Stimulated activated CD8-positive, alpha-beta memory T cell treated with anti-CD3 and anti-CD28 coated beads, Interleukin-12 subunit alpha, Interleukin-12 subunit beta, amount 100 ng/mL, for 4 hours (primary cell): ENCODE measurements around the gene COX6B1.
"Not testable (repeated sequence)": the region's sequence is repeated elsewhere in the genome, so short reads cannot be mapped to it uniquely, and the experiment has no call there.

Experiments
- DNase-seq: peaks from one replicate; pipeline ENCODE4 v3.0.0-alpha.2; 2020; ENCODE audit warnings: low read depth

COX6B1 gene, protein sequence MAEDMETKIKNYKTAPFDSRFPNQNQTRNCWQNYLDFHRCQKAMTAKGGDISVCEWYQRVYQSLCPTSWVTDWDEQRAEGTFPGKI

DNA sequence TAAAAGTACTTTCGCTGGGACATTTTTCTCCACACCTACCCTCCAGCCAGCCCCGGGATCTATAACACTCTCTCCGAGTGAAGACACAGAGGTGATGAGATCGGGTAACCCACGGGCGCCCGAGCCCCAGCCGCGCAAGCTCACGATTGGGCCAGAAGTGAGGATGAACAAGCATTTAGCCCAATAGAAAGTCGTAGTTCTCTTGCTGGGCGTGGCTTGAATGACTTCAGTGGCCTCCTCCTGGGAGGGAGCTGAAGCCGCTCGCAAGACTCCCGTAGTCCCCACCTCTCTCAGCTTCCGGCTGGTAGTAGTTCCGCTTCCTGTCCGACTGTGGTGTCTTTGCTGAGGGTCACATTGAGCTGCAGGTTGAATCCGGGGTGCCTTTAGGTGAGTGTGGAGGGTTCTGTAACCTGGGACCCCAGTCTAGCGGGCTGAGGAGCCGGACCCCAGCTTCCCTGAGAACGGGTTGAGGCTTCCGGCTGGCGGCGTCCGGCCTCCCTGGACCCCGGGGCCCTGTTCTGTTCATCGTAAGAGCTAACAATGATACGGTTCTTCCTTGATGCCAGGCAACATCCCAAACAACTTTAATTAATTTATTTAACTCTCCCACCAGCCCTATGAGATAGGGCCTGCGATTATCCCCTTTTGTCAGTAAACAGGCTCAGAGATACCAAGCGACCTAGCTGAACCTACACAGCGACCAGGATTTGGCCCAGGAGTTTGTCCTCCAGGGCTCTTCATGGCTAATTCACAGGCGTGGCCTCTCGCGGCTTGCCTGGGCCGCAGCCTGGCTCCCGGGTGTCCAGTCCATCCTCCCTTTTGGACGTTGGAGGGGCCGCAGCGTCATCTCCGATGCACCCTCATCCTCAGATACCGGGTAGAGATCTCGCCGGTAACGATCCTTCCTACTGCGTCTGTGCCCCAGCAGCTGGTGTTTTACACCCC is at the start of gene COX6B1:
COX6B1 (plus strand) TSS at position 307 of the 945 bp plus-strand sequence. CDS start 2,921 bp downstream, outside the sequence.
- peak; percentile 77 for DNase-seq

DNA sequence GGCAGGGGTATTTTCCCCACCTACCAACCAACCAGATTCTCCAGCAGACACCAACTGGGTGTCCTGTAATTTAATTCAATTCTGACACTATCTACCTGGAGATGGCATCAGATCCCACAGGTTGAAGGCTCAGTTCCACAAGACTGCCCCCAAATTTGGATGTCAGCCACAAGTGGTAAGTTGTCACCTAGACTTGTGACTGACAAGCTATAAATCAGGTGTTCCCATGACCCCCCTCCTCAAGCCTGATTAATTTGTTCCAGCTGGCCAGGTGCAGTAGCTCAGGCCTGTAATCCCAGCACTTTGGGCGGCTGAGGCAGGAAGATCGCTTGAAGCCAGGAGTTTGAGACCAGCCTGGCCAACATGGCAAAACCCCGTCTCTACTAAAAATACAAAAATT is 46.2 kb upstream of the COX6B1 start:
- DNase-seq = no peak

DNA sequence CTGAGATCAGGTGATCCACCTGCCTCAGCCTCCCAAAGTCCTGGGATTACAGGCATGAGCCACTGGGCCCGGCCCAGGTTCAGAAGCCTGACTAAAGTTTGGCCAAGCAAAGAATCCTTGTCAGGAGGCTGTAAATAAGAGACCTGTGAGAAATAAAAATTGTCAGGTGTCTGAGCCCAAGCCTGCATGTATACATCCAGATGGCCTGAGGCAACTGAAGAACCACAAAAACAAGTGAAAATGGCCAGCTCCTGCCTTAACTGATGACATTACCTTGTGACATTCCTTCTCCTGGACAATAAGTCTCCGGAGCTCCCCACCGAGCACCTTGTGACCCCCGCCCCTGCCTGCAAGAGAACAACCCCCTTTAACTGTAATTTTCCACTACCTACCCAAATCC is 43.7 kb upstream of the COX6B1 start:
- not testable (repeated sequence) for DNase-seq

DNA sequence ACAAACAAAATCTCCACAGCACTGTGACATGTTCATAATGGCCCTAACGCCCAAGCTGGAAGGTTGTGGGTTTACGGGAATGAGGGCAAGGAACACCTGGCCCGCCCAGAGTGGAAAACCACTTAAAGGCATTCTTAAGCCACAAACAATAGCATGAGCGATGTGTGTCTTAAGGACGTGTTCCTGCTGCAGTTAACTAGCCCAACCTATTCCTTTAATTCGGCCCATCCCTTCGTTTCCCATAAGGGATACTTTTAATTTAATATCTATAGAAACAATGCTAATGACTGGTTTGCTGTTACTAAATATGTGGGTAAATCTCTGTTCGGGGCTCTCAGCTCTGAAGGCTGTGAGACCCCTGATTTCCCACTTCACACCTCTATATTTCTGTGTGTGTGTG is 41.0 kb upstream of the COX6B1 start:
- not testable (repeated sequence) for DNase-seq

DNA sequence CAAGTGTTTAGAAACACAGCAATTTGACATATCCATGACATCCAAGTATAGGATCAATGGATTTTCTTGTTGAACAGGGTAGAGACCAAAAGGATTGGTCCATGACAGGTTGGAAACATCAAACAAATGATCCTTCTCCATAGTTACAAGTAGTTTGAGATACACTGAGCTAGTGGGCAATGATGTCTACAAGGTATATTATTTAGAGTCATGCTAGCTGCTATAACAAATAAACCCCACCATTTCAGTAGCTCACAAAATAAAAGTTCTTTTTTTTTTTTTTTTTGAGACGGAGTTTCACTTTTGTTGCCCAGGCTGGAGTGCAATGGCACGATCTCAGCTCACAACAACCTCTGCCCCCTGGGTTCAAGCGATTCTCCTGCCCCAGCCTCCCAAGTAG is 40.5 kb upstream of the COX6B1 start:
- DNase-seq = no peak

DNA sequence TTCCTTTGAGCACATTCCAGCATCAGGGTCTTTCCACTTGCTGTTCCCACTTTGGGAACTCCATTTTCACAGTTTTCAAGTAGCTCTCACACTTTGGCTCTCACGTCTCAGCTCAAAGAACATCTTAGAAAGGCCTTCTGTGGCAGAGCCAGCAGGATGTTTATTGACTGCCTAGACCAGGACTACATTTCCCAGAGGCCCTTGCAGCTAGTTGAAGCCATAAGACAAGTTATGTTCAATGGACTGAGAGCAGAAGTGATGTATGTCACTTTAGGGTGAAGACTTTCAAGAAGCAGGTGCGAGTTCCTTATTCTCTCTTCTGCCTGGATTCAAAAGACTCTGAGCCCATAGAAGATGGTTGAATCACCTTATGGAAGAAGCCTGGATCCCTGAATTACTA is 39.9 kb upstream of the COX6B1 start:
- DNase-seq = no peak

DNA sequence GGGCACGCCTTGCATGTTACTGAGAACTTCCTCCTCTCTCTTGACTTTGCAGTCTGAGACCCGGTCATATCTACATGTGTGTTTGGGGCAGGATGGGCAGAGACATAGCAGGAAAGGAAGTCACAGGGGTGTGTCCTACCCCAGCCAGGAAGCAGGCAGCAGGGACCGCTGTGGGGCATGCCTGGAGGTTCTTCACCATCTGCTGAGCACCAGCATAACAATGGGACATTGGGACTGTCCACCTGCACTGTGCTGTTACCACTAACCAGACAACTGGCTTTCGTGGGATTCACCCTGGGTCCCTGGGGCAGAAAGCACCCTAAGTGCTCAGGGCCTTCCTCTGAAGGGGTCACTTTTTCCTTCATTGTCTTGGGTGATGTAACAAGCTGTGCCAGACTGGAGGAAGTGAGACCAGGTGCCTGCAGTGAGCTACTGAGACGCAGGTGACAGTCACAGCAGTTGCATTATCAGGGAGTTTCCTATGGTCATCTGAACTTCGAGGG is 38.2 kb upstream of the COX6B1 start:
- no peak for DNase-seq

DNA sequence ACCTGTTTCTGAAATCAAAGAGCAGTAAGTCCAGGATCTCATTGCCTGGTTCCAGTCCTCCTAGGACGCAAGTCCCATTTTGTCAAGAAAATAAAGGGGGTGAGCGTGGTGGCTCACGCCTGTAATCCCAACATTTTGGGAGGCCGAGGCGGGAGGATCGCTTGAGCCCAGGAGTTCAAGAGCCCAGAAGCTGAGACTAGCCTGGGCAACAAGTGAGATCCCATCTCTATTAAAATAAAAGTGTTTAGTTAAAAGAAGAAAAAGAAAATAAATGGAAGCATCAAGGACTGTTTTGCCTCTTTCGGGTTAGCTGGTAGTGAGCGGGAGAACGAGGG is 35.9 kb upstream of the COX6B1 start:
- DNase-seq = no peak

DNA sequence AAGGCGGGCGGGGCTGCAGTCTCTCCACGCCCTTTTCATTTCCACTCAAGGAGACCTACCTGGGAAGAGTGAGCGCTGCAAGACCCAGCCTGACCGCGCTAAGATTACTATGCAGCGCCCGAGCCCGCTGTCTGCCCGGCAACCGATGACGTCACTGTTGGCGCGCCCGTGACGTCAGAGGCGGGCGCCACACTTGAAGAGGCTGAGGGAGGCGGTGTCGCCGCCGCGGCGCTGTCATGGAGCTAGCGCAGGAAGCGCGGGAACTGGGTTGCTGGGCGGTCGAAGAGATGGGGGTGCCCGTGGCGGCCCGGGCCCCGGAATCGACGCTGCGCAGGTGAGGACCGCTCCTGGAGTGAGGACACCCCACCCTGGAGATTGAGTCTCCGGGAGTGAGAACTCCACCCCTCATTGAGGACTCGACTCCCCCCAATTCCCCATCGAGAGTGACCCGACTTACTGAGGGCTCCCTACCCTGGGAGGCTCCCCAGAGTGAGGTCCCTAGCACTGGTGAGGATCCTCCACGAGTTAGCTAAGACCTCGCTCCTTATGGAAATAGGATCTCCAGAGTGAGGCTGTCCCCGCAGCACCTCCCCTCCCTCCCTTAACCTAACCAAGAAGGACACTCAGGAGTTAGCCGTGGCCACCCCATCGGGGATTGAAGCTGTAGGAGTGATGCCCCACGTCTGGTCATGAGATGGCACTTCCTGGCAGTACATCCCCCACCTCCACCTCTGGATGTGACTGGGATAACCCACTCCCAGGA is 35.4 kb upstream of the COX6B1 start, which contains the start of gene HAUS5:
HAUS5 (plus strand) TSS at position 177 of the 763 bp plus-strand sequence; CDS start at position 237, 60 bp downstream.
- DNase-seq = peak; percentile 93

DNA sequence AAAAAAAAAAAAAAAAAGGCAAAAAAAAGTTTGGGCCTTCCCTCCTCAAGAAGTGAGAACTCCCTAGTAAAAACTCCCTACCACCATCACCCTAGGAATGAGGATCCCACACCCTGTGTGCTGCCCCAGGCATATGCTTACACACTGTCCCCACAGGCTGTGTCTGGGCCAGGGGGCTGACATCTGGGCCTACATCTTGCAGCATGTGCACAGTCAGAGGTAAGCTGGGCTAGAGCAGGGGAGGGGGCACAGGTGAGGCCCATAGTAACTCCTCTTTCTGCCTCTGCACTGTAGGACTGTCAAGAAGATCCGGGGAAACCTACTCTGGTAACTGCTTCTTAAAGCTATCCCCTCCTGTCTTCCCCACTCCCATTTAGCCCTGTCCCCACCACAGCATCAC is 34.5 kb upstream of the COX6B1 start:
- no peak for DNase-seq

DNA sequence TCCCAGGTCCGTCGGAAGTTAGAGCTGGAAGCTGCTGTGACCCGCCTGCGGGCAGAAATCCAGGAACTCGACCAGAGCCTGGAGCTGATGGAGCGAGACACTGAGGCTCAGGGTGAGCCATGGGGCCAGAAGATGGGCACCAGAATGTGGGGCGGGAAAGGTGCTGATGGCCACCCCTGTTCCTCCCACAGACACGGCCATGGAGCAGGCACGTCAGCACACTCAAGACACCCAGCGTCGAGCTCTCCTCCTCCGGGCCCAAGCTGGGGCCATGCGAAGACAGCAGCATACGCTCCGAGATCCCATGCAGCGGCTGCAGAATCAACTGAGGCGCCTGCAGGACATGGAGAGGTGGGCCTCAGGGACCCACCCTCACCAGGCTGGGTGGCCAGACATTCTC is 33.1 kb upstream of the COX6B1 start:
- DNase-seq = no peak

DNA sequence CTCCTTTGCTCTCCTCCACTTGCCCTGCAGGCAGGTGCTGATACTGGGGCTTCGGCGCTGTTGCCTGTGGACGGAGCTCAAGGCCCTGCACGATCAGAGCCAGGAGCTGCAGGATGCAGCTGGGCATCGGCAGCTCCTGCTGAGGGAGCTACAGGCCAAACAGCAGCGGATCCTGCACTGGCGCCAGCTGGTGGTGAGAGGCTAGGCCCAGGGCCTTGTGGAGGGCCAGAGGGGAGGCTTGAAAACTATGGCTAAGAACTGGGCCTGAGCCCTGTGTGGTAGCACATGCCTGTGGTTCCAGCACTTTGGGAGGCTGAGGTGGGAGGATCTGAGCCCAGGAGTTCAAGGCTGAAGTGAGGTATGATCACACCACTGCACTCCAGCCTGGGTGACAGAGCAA is 29.3 kb upstream of the COX6B1 start:
- no peak for DNase-seq

DNA sequence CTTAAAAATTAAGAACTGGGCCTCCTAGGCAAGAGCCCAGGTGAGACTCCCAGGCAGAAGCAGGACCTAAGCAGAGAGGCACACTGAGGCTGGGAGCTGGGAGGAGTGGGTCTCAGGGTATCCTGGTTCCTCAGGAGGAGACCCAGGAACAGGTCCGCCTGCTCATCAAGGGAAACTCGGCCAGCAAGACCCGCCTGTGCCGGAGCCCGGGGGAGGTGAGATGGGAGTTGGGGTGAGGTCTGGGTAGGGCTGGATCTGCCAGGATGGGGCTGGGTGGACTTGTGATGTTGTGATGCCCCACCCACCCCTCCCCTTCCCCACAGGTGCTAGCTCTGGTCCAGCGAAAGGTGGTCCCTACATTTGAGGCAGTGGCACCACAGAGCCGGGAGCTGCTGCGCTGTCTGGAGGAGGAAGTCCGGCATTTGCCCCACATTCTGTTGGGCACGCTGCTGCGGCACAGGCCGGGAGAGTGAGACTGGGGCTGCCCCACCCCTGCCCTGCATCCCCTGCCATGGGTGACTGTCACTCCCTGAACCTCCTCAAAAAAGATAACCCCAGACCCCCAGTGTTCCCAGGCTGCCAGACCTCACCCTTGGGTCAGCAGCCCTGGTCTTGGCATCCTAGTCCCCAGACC is 28.7 kb upstream of the COX6B1 start:
- DNase-seq = no peak

DNA sequence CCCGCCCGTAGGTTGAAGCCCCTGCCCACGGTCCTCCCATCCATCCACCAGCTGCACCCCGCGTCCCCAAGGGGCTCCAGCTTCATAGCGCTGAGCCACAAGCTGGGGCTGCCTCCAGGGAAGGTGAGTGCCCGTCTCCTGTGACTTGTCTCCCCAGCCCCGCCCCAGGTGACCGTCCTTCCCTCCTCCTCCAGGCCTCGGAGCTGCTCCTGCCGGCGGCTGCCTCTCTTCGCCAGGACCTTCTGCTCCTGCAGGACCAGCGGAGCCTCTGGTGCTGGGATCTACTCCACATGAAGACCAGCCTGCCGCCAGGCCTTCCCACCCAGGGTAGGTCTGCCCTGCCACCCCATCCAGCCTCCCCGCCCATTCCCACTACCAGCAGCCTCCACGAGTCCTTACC is 28.1 kb upstream of the COX6B1 start:
- no peak for DNase-seq

DNA sequence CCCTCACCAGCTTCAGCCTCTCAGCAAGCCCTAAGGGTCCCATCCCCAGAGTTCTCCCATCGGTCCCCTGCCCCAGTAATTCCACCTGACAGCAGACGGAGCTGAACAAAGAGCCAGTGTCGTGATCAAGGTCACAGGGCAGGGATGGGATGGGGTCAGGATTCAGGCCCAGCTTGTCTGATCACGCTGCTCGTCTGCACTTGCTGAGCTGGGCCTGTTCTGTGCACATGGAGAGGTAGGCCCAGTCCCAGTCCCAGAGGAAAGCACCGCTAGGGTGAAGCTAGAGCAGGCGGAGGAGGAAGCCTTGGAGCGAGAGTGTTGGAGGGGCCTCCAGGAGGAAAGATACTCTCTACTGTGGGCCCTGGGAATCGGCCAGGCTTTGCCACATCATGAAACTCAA is 26.4 kb upstream of the COX6B1 start:
- DNase-seq = no peak

DNA sequence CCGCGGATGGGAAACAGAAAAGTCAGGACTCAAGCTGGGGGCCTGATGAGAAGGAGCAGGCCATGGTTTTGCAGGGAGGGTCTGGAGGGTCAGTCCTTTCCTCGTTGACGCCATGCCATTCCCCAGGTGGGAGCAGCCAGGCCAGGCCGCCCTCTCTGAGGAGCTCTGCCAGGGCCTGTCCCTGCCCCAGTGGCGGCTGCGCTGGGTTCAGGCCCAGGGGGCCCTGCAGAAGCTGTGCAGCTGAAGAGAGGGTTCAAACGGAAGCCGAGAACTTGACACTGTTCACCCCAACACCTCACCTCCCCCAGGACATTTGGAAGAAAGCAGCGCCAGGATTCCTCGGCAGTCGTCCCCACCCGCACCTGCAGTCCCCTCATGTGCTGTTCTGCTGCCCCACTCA is 25.4 kb upstream of the COX6B1 start:
- DNase-seq = no peak

DNA sequence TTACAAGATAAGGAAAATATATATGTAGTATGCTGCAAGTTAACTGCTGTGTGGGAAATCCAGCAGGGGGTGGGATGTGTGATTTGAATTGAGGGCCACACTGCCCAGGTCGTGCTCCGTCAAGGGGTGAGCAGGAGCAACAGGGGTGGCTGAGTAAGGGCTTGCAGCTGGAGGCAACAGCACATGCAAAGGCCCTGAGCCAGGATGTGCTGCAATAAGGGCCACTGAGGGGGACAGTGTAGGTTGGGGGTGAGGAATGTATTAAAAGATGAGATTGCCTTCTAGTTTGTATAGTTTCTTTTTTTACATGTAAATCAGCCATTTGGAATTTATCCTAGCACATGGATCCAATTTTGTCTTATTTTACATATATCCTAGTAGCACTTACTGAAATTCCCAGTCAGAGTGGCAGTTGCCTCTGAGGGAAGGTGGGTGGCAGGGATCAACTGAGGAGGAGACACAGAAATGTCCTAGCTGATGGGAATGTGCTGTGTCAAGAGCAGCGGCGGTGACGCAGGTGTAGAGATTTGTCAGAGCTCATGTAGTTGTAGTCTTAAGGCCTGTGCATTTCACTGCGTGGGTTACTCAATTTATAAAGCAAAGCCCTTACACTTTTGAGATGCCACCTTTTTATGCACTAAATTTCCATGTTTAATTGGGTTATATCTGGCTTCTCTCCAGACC is 24.7 kb upstream of the COX6B1 start:
- DNase-seq = no peak

DNA sequence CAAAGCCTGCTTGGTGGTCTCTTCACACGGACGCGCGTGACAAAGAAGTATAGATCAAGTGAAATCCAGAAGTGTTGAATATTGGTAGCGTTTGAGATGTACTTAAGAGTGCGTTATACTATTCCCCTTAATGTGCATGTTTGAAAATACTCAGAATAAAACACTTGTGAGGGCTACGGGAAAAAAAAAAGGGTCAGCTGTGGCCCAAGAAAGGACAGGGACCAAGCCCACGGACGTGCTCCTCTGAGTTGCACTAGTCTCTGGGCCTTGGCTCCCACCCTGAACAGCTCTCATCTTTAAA is 19.9 kb upstream of the COX6B1 start:
- DNase-seq = no peak

DNA sequence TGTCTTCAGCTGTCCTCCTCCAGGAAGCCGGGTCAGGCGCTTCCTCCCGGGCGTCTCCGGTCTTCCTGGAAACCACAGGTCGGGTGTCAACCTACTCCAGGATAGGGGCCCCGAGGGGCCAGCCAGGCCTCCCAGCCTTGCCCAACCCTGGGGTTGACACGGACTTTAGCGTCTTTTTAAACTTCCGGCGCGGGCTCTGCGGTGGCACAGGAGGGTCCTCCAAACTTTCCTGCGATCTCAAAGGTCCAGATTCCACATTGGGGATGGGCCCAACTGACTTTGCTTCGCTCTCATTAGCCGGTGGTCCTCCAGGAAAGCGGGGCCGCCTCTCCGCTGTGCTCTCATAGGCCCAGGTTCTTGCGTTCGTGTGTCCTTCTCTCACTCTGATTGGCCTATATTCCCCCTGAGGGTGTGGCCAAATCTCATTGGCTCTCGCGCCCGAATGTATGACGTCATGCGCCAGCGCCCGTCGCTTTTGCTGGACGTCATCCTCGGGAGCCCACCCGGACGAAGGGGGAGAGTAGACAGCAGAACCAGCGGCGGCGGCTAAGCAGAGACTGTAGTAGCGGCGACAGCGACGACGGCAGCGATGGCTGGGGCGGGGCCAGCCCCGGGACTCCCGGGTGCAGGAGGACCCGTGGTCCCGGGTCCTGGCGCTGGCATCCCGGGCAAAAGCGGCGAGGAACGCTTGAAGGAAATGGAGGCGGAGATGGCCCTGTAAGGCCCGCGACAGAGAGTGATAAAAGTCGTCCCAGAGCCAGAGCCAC is 19.4 kb upstream of the COX6B1 start, which contains the start of gene RBM42:
RBM42 (plus strand) TSS at position 472 of the 767 bp plus-strand sequence; CDS start at position 590, 118 bp downstream.
- DNase-seq = peak; percentile 96

DNA sequence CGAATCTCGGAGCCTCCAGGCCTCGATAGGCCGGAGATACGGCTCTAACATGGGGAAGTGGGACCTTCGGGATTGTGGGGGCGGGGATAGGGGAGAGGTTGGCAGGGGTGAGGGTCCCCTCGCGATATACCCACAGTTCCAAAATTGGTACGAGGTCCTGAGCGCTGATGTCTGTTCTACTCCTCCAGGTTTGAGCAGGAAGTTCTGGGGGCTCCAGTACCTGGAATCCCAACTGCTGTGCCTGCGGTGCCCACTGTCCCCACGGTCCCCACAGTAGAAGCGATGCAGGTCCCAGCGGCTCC is 18.8 kb upstream of the COX6B1 start:
- no peak for DNase-seq
